Endothelial cell of hepatic sinusoid (primary cell): ENCODE results near the gene PITPNM3.

ENCODE experiments used
- in situ Hi-C: cut with HindIII; loops from 2 replicates; pipeline ENCODE4 v1.10.0; 2017; ENCODE audit warnings: low sequenced_read_pairs

Gene PITPNM3

GRCh38 chr17:6421700-6422604, 134.4 kb downstream of the PITPNM3 start:
- in situ Hi-C loops, result no loop called here

- in situ Hi-C loops, result no loop called here
Observed at GRCh38 chr17:6420173-6420641, 136.1 kb downstream of the PITPNM3 start.

GRCh38 chr17:6415616-6416015, 140.7 kb downstream of the PITPNM3 start:
- in situ Hi-C loops, result loop anchor here (5.0 kb wide), 1 partner anchor 803 kb away; no protein-coding TSS in a partner anchor

- in situ Hi-C loops, result no loop called here
Observed at GRCh38 chr17:6413065-6413464, 143.3 kb downstream of the PITPNM3 start.

GRCh38 chr17:6408735-6409134, 147.6 kb downstream of the PITPNM3 start:
- in situ Hi-C loops, result no loop called here

GRCh38 chr17:6408276-6408675, 148.1 kb downstream of the PITPNM3 start:
- in situ Hi-C loops, result no loop called here

- in situ Hi-C loops, result no loop called here
Observed at GRCh38 chr17:6402258-6402657, 154.1 kb downstream of the PITPNM3 start.
